Stomach (tissue), 4 donors: ENCODE results near the gene BNIP3.

Experiments
- CTCF ChIP-seq, 7 experiments: fragments of 450-650 bp in 4 of 7; fragments of 200-600 bp in 3 of 7; sonication (generic) in 3 of 7; IDR thresholded peaks; one replicate each; pipeline ENCODE4 v1.5.1; 2016 to 2019; ENCODE audit warnings: antibody characterized with exemption in 7 of 7, control low read depth in 2 of 7, mild to moderate bottlenecking in 1 of 7
- POLR2A ChIP-seq, 4 donors: fragments of 450-650 bp; IDR thresholded peaks; one replicate each; pipeline ENCODE4 v1.6.1; 2016; ENCODE audit warnings: antibody characterized with exemption in 4 of 4, control low read depth in 2 of 4, mild to moderate bottlenecking in 1 of 4, moderate library complexity in 1 of 4

- TF ChIP-seq POLR2A (IDR thresholded peaks at IDR 0.05) (no peak), CTCF (IDR thresholded peaks at IDR 0.05) (no peak)
Measured at GRCh38 chr10:131971591-131971990, 10.1 kb downstream of the BNIP3 start.
